Measurements from ENCODE around the gene OR10V1. TPM values are rescaled to one million over a fixed set of nuclear protein-coding genes. Genes with fewer than 3 reads are reported as not detected.
A peak's percentile ranks its signal among the peaks of the same experiment; 100 is the strongest.

Gene OR10V1
- total RNA-seq, 5 donors from 2014 or later (not counting 1 experiment from before 2014, with no cell fraction given), result not detected

- Mint-ChIP-seq H3K36me3 (peaks cover 23% of the 10 kb centered on the region), H3K27ac (peak within 1 kb of the TSS; percentile 99 to 100), H3K4me3 (peak within 1 kb of the TSS; percentile 94 to 97 (median 94)), H3K4me1 (peaks cover 41 to 46% (median 45%) of the 10 kb centered on the region in 3 donors), H3K27me3 (no peaks in the 10 kb centered on the region), H3K9me3 (no peaks in the 10 kb centered on the region)
- Histone ChIP-seq H3K27me3 (replicated peaks in 1 of 2; ENCODE audit: control insufficient read depth in 2 of 2, extremely low read depth in 1 of 2, insufficient read depth in 2 of 2, low read length in 1 of 2) (no peaks in the 10 kb centered on the region), H3K4me3 (ENCODE audit: control insufficient read depth in 1 of 2, extremely low read depth in 1 of 2, low read length in 1 of 2) (peak within 1 kb of the TSS; percentile 85 to 96), H3K4me1 (ENCODE audit: control insufficient read depth in 1 of 2, extremely low read depth in 1 of 2, insufficient read depth in 2 of 2, low read length in 2 of 2) (peaks cover 18 to 20% of the 10 kb centered on the region in 2 experiments), H3K27ac (ENCODE audit: low read length) (peak within 1 kb of the TSS; percentile 96), H3K9me3 (no peaks in the 10 kb centered on the region), H3K36me3 (ENCODE audit: control insufficient read depth in 2 of 2, extremely low read depth in 1 of 2, insufficient read depth in 1 of 2, low read length in 1 of 2) (peaks cover 0 to 26% of the 10 kb centered on the region in 2 donors)
- DNase-seq (peak; percentile 92 to 100 (median 99)), ATAC-seq (replicated peaks in 1 of 4) (peak; percentile 91 to 94 (median 93))
- POLR2A ChIA-PET, result interaction anchor here (0.6 to 2.8 kb wide), 11 partner anchors 13 to 1142 kb away, joined by 3 to 45 read pairs (median 5); partner anchors contain the start of gene OSBP (in 2 of the 2)
- under 1% methylated on average over 62 of the region's 68 CpGs for WGBS (ENCODE audit: insufficient coverage)
- CTCF ChIA-PET, result interaction anchor here (0.5 to 2.0 kb wide), 19 partner anchors 9 to 1978 kb away, joined by 3 to 35 read pairs (median 5); partner anchors contain the start of genes MRPL16 (in 1 of the 2) and OSBP (in 1 of the 2)
These were observed 44.6 kb downstream of the OR10V1 start, which contains the start of gene PATL1 for GRCh38 chr11:59668950-59669610. PATL1 (minus strand) TSS chr11:59669037; CDS start chr11:59668895, 142 bp downstream.

- H3K27ac Mint-ChIP-seq, result peak overlapping the region; percentile 85 to 88
- no peaks in the 10 kb centered on the region for H3K9me3 ChIP-seq
- peak overlapping the region; percentile 76 for H3K27ac ChIP-seq (ENCODE audit: low read length)
- no peaks in the 10 kb centered on the region for H3K27me3 ChIP-seq (replicated peaks in 1 of 2; ENCODE audit: control insufficient read depth in 2 of 2, extremely low read depth in 1 of 2, insufficient read depth in 2 of 2, low read length in 1 of 2)
- DNase-seq (peak in 31 of 35 experiments; percentile 42 to 82 (median 58)), ATAC-seq (replicated peaks in 1 of 4) (peak; percentile 19 to 42 (median 28))
- no peaks in the 10 kb centered on the region for H3K27me3 Mint-ChIP-seq
- peaks cover 19 to 20% of the 10 kb centered on the region in 2 experiments for H3K4me1 ChIP-seq (ENCODE audit: control insufficient read depth in 1 of 2, extremely low read depth in 1 of 2, insufficient read depth in 2 of 2, low read length in 2 of 2)
- H3K4me3 ChIP-seq (ENCODE audit: control insufficient read depth in 1 of 2, extremely low read depth in 1 of 2, low read length in 1 of 2), result peak overlapping the region; percentile 79 to 96
- WGBS (ENCODE audit: insufficient coverage), result 1% methylated on average over 10 of the region's 39 CpGs
- peak overlapping the region; percentile 86 to 94 (median 94) for H3K4me3 Mint-ChIP-seq
- peaks cover 41 to 52% (median 49%) of the 10 kb centered on the region in 3 donors for H3K4me1 Mint-ChIP-seq
- ChIA-PET POLR2A (interaction anchor here (0.6 to 2.8 kb wide), 11 partner anchors 12 to 1091 kb away, joined by 3 to 45 read pairs (median 4); partner anchors contain the start of gene OSBP (in 2 of the 2)), CTCF (interaction anchor here (0.5 to 2.0 kb wide), 14 partner anchors 9 to 1913 kb away, joined by 3 to 35 read pairs (median 5); partner anchors contain the start of genes MRPL16 (in 1 of the 2) and OSBP (in 1 of the 2))
- H3K36me3 ChIP-seq (ENCODE audit: control insufficient read depth in 2 of 2, extremely low read depth in 1 of 2, insufficient read depth in 1 of 2, low read length in 1 of 2), result peaks cover 0 to 29% of the 10 kb centered on the region in 2 donors
- H3K36me3 Mint-ChIP-seq, result peaks cover 23% of the 10 kb centered on the region
- H3K9me3 Mint-ChIP-seq, result no peaks in the 10 kb centered on the region
These were observed 45.3 kb downstream of the OR10V1 start for GRCh38 chr11:59668188-59668949.

- Mint-ChIP-seq H3K36me3 (peaks cover 27% of the 10 kb centered on the region), H3K27me3 (no peaks in the 10 kb centered on the region), H3K4me3 (peak overlapping the region; percentile 86 to 94 (median 94)), H3K27ac (peak overlapping the region; percentile 78 to 88), H3K4me1 (peaks cover 41 to 58% (median 54%) of the 10 kb centered on the region in 3 donors), H3K9me3 (no peaks in the 10 kb centered on the region)
- Histone ChIP-seq H3K36me3 (ENCODE audit: control insufficient read depth in 2 of 2, extremely low read depth in 1 of 2, insufficient read depth in 1 of 2, low read length in 1 of 2) (peaks cover 0 to 34% of the 10 kb centered on the region in 2 donors), H3K4me1 (ENCODE audit: control insufficient read depth in 1 of 2, extremely low read depth in 1 of 2, insufficient read depth in 2 of 2, low read length in 2 of 2) (peaks cover 19 to 20% of the 10 kb centered on the region in 2 experiments), H3K9me3 (no peaks in the 10 kb centered on the region), H3K27me3 (replicated peaks in 1 of 2; ENCODE audit: control insufficient read depth in 2 of 2, extremely low read depth in 1 of 2, insufficient read depth in 2 of 2, low read length in 1 of 2) (no peaks in the 10 kb centered on the region), H3K27ac (ENCODE audit: low read length) (peak overlapping the region; percentile 76), H3K4me3 (ENCODE audit: control insufficient read depth in 1 of 2, extremely low read depth in 1 of 2, low read length in 1 of 2) (peak overlapping the region; percentile 79 to 96)
- POLR2A ChIA-PET, result interaction anchor here in 1 of 2 donors (2.8 kb wide), 1 partner anchor 52 kb away, joined by 45 read pairs; the partner anchor contains the start of gene OSBP
- 20% methylated on average over 2 of the region's 3 CpGs for WGBS (ENCODE audit: insufficient coverage)
- CTCF ChIA-PET, result no interaction called here
- ATAC-seq (replicated peaks in 1 of 4), result no peak
- DNase-seq, result peak in 1 of 35 experiments; percentile 5
These were observed 45.8 kb downstream of the OR10V1 start for GRCh38 chr11:59667812-59668187.

DNA sequence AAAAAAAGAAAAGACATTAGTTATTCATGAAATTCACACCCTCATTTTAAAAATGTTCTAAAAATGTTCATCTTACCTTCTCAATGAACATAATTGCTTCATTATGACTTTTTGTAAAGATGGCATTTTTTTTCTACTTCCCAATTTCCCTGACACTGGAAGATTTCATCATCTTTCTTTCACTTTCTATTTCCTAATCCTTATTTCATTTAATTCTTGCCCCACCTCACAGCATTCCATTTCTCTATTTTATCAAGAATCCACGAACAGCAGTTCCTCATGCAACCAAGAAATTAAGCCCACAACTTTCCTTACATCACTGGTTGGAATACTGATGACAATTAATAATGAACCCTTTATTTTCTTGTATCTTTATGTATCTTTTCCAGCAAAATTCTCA, 46.7 kb downstream of the OR10V1 start:
- peaks cover 27% of the 10 kb centered on the region for H3K36me3 Mint-ChIP-seq
- H3K4me1 Mint-ChIP-seq, result peaks cover 41 to 61% (median 57%) of the 10 kb centered on the region in 3 donors
- no peak overlapping the region for H3K4me3 ChIP-seq (ENCODE audit: control insufficient read depth in 1 of 2, extremely low read depth in 1 of 2, low read length in 1 of 2)
- no peak overlapping the region for H3K27ac ChIP-seq (ENCODE audit: low read length)
- ChIA-PET CTCF (no interaction called here), POLR2A (no interaction called here)
- H3K27me3 ChIP-seq (replicated peaks in 1 of 2; ENCODE audit: control insufficient read depth in 2 of 2, extremely low read depth in 1 of 2, insufficient read depth in 2 of 2, low read length in 1 of 2), result no peaks in the 10 kb centered on the region
- no peak for ATAC-seq (replicated peaks in 1 of 4)
- 100% methylated on average over 1 of the region's 1 CpG for WGBS (ENCODE audit: insufficient coverage)
- H3K9me3 Mint-ChIP-seq, result no peaks in the 10 kb centered on the region
- H3K4me3 Mint-ChIP-seq, result peak overlapping the region; percentile 28 to 94 (median 86)
- no peaks in the 10 kb centered on the region for H3K9me3 ChIP-seq
- no peaks in the 10 kb centered on the region for H3K27me3 Mint-ChIP-seq
- peaks cover 19 to 20% of the 10 kb centered on the region in 2 experiments for H3K4me1 ChIP-seq (ENCODE audit: control insufficient read depth in 1 of 2, extremely low read depth in 1 of 2, insufficient read depth in 2 of 2, low read length in 2 of 2)
- H3K36me3 ChIP-seq (ENCODE audit: control insufficient read depth in 2 of 2, extremely low read depth in 1 of 2, insufficient read depth in 1 of 2, low read length in 1 of 2), result peaks cover 0 to 37% of the 10 kb centered on the region in 2 donors
- peak overlapping the region in 1 of 2 donors; percentile 51 for H3K27ac Mint-ChIP-seq
- no peak for DNase-seq

Other genes starting within 250 kb of the OR10V1 start
- not detected for gene OR4D10, start 240.5 kb downstream of the OR10V1 start, total RNA-seq
- gene OR4D11, start 210.3 kb downstream of the OR10V1 start, total RNA-seq, result not detected
- gene OR4D9, start 202.3 kb downstream of the OR10V1 start, total RNA-seq, result not detected
- 10 to 100 TPM; 44.0 to 59.0 (median 46.2) TPM for gene OSBP, start 98.1 kb downstream of the OR10V1 start, total RNA-seq
- 10 to 100 TPM; 37.0 to 49.7 (median 41.9) TPM for gene PATL1, start 44.8 kb downstream of the OR10V1 start, total RNA-seq
- gene STX3, start 41.5 kb upstream of the OR10V1 start, total RNA-seq, result 10 to 100 TPM in 4 of 5 donors, 1 to 10 TPM in 1; 8.9 to 13.3 (median 11.4) TPM
- 10 to 100 TPM; 24.0 to 46.3 (median 39.7) TPM for gene MRPL16, start 96.9 kb upstream of the OR10V1 start, total RNA-seq
- gene CBLIF, start 131.7 kb upstream of the OR10V1 start, total RNA-seq, result not detected
- not detected for gene TCN1, start 152.6 kb upstream of the OR10V1 start, total RNA-seq
- gene OOSP3, start 164.9 kb upstream of the OR10V1 start, total RNA-seq, result not detected
- not detected for gene OOSP1, start 224.6 kb upstream of the OR10V1 start, total RNA-seq